ENCODE results near the gene CDH5. TPM values are rescaled to one million over a fixed set of nuclear protein-coding genes. Genes with fewer than 3 reads are reported as not detected.
A peak's percentile ranks its signal among the peaks of the same experiment; 100 is the strongest.

CDH5 gene
- total and polyA plus RNA-seq, 2 of the 13 experiments (the other 11 are each of a cell fraction or from before 2014, with no cell fraction given): 0.71 to 1.1 TPM

- TF ChIP-seq THAP9 (CRISPR knock-in tag; IDR thresholded peaks at IDR 0.05; ENCODE audit: borderline replicate concordance) (peak; percentile 80; the same call in 1 of the 2 replicates), ZBTB43 (CRISPR knock-in tag; conservative IDR thresholded peaks at IDR 0.05) (no peak), SKI (IDR thresholded peaks at IDR 0.05; ENCODE audit: partially characterized antibody) (peak; percentile 32), NFE2 (CRISPR knock-in tag; IDR thresholded peaks at IDR 0.05) (no peak), SRSF9 (IDR thresholded peaks at IDR 0.05; ENCODE audit: borderline replicate concordance, insufficient read depth, low read depth, low read length, poor library complexity, severe bottlenecking) (no peak), SNAI1 (CRISPR knock-in tag; IDR thresholded peaks at IDR 0.05; ENCODE audit: borderline replicate concordance) (peak; percentile 64; the same call in 1 of the 2 replicates), ZNF160 (CRISPR knock-in tag; IDR thresholded peaks at IDR 0.05) (peak; percentile 62; the same call in 1 of the 2 replicates), ZNF710 (CRISPR knock-in tag; IDR thresholded peaks at IDR 0.05; ENCODE audit: borderline replicate concordance) (0 out of 2 replicates have a peak, but pooled peaks have one; percentile 42), BRD4 (CRISPR knock-in tag; IDR thresholded peaks at IDR 0.05) (no peak; the same call in 1 of the 2 replicates), NFIC (IDR thresholded peaks at IDR 0.05; ENCODE audit: low read length) (no peak), PHF20 (CRISPR knock-in tag; IDR thresholded peaks at IDR 0.05) (peak; percentile 53; the same call in 1 of the 2 replicates), HDAC6 (IDR thresholded peaks at IDR 0.05; ENCODE audit: low read depth, low read length) (no peak), NCOR1 (IDR thresholded peaks at IDR 0.05; ENCODE audit: borderline replicate concordance, low read length) (no peak; the same call in 1 of the 2 replicates), ZNF891 (CRISPR knock-in tag; IDR thresholded peaks at IDR 0.05) (no peak; the same call in 1 of the 2 replicates), TRAFD1 (CRISPR knock-in tag; IDR thresholded peaks at IDR 0.05; ENCODE audit: borderline replicate concordance) (no peak), ZNF101 (CRISPR knock-in tag; IDR thresholded peaks at IDR 0.05; ENCODE audit: borderline replicate concordance, low read depth) (no peak), ZBTB37 (CRISPR knock-in tag; IDR thresholded peaks at IDR 0.05) (peak; percentile 50; the same call in 1 of the 2 replicates)
These were observed 40.2 kb downstream of the CDH5 start (continued) for GRCh38 chr16:66406534-66407221.

All from HepG2 (cell line).